ENCODE data around the gene GNA12. TPM values are rescaled to one million over a fixed set of nuclear protein-coding genes. Genes with fewer than 3 reads are reported as not detected.

The GNA12 gene
- total and polyA plus RNA-seq, 2 experiments from 2014 or later, result 28.4 to 40.2 TPM

GRCh38 chr7:2886900-2887299, 42.8 kb upstream of the GNA12 start:
- no peak overlapping the region for H2AFZ ChIP-seq
- H3K27ac ChIP-seq, result no peak overlapping the region
- no peak for TF ChIP-seq EZH2 (IDR thresholded peaks at IDR 0.05; ENCODE audit: borderline replicate concordance)
- peak; percentile 91 for TF ChIP-seq CTCF (IDR thresholded peaks at IDR 0.05; ENCODE audit: poor library complexity)
- no peak for TF ChIP-seq EZH2phosphoT487 (IDR thresholded peaks at IDR 0.05; ENCODE audit: low read depth, severe bottlenecking, unreplicated experiment)
- WGBS (ENCODE audit: low lambda C conversion rate, missing lambda C conversion rate), result 9% methylated on average over 7 of the region's 12 CpGs
- peak overlapping the region; percentile 26 for H3K4me2 ChIP-seq
- H4K20me1 ChIP-seq (ENCODE audit: insufficient read depth, poor library complexity, severe bottlenecking), result no peaks in the 10 kb centered on the region
- DNase-seq (ENCODE audit: low spot score), result peak; percentile 84
- H3K9me2 ChIP-seq (replicated peaks; ENCODE audit: insufficient read depth), result no peaks in the 10 kb centered on the region
- H3K9me3 ChIP-seq (ENCODE audit: low read depth), result no peaks in the 10 kb centered on the region
- H3K36me3 ChIP-seq (replicated peaks; ENCODE audit: insufficient read depth, low read depth), result no peaks in the 10 kb centered on the region
- H3K4me1 ChIP-seq (ENCODE audit: insufficient read depth), result no peaks in the 10 kb centered on the region
- H3K27me3 ChIP-seq, result no peaks in the 10 kb centered on the region
- no peak overlapping the region for H3K4me3 ChIP-seq
- H3K79me2 ChIP-seq, result no peaks in the 10 kb centered on the region

- DNase-seq (ENCODE audit: low spot score), result no peak
- Histone ChIP-seq H3K27me3 (no peaks in the 10 kb centered on the region), H4K20me1 (ENCODE audit: insufficient read depth, poor library complexity, severe bottlenecking) (no peaks in the 10 kb centered on the region), H3K27ac (no peak overlapping the region), H3K4me2 (no peak overlapping the region), H2AFZ (no peak overlapping the region), H3K79me2 (no peaks in the 10 kb centered on the region), H3K4me3 (no peak overlapping the region), H3K9me2 (replicated peaks; ENCODE audit: insufficient read depth) (no peaks in the 10 kb centered on the region), H3K36me3 (replicated peaks; ENCODE audit: insufficient read depth, low read depth) (no peaks in the 10 kb centered on the region), H3K4me1 (ENCODE audit: insufficient read depth) (no peaks in the 10 kb centered on the region), H3K9me3 (ENCODE audit: low read depth) (no peaks in the 10 kb centered on the region)
- TF ChIP-seq EZH2 (IDR thresholded peaks at IDR 0.05; ENCODE audit: borderline replicate concordance) (no peak), EZH2phosphoT487 (IDR thresholded peaks at IDR 0.05; ENCODE audit: low read depth, severe bottlenecking, unreplicated experiment) (no peak), CTCF (IDR thresholded peaks at IDR 0.05; ENCODE audit: poor library complexity) (no peak)
- 67% methylated on average over 5 of the region's 5 CpGs for WGBS (ENCODE audit: low lambda C conversion rate, missing lambda C conversion rate)
Measured at GRCh38 chr7:2886391-2886790, 42.3 kb upstream of the GNA12 start.

GRCh38 chr7:2884161-2884560, 40.1 kb upstream of the GNA12 start:
- H3K4me3 ChIP-seq, result no peak overlapping the region
- H2AFZ ChIP-seq, result no peak overlapping the region
- no peaks in the 10 kb centered on the region for H3K27me3 ChIP-seq
- no peak for TF ChIP-seq CTCF (IDR thresholded peaks at IDR 0.05; ENCODE audit: poor library complexity)
- TF ChIP-seq EZH2 (IDR thresholded peaks at IDR 0.05; ENCODE audit: borderline replicate concordance), result no peak
- no peak for TF ChIP-seq EZH2phosphoT487 (IDR thresholded peaks at IDR 0.05; ENCODE audit: low read depth, severe bottlenecking, unreplicated experiment)
- no peaks in the 10 kb centered on the region for H4K20me1 ChIP-seq (ENCODE audit: insufficient read depth, poor library complexity, severe bottlenecking)
- WGBS (ENCODE audit: low lambda C conversion rate, missing lambda C conversion rate), result 76% methylated on average over 9 of the region's 9 CpGs
- no peak overlapping the region for H3K4me2 ChIP-seq
- no peak for DNase-seq (ENCODE audit: low spot score)
- H3K36me3 ChIP-seq (replicated peaks; ENCODE audit: insufficient read depth, low read depth), result no peaks in the 10 kb centered on the region
- no peaks in the 10 kb centered on the region for H3K79me2 ChIP-seq
- H3K9me2 ChIP-seq (replicated peaks; ENCODE audit: insufficient read depth), result no peaks in the 10 kb centered on the region
- H3K27ac ChIP-seq, result no peak overlapping the region
- no peaks in the 10 kb centered on the region for H3K9me3 ChIP-seq (ENCODE audit: low read depth)
- no peaks in the 10 kb centered on the region for H3K4me1 ChIP-seq (ENCODE audit: insufficient read depth)

- H3K9me2 ChIP-seq (replicated peaks; ENCODE audit: insufficient read depth), result no peaks in the 10 kb centered on the region
- no peak for TF ChIP-seq CTCF (IDR thresholded peaks at IDR 0.05; ENCODE audit: poor library complexity)
- no peak for TF ChIP-seq EZH2phosphoT487 (IDR thresholded peaks at IDR 0.05; ENCODE audit: low read depth, severe bottlenecking, unreplicated experiment)
- TF ChIP-seq EZH2 (IDR thresholded peaks at IDR 0.05; ENCODE audit: borderline replicate concordance), result no peak
- no peaks in the 10 kb centered on the region for H3K9me3 ChIP-seq (ENCODE audit: low read depth)
- no peak overlapping the region for H2AFZ ChIP-seq
- WGBS (ENCODE audit: low lambda C conversion rate, missing lambda C conversion rate), result 91% methylated on average over 14 of the region's 17 CpGs
- no peak overlapping the region for H3K4me2 ChIP-seq
- H3K79me2 ChIP-seq, result no peaks in the 10 kb centered on the region
- H3K4me3 ChIP-seq, result no peak overlapping the region
- H4K20me1 ChIP-seq (ENCODE audit: insufficient read depth, poor library complexity, severe bottlenecking), result no peaks in the 10 kb centered on the region
- no peaks in the 10 kb centered on the region for H3K36me3 ChIP-seq (replicated peaks; ENCODE audit: insufficient read depth, low read depth)
- H3K27me3 ChIP-seq, result no peaks in the 10 kb centered on the region
- H3K4me1 ChIP-seq (ENCODE audit: insufficient read depth), result no peaks in the 10 kb centered on the region
- H3K27ac ChIP-seq, result no peak overlapping the region
- DNase-seq (ENCODE audit: low spot score), result no peak
Measured at GRCh38 chr7:2883101-2883500, 39.0 kb upstream of the GNA12 start.

Data from hepatocyte (in vitro differentiated cells).